Stomach (tissue), 4 donors: ENCODE results near the gene ULBP1.

Experiments used
- EP300 ChIP-seq: sonication (generic); formaldehyde crosslinking; IDR thresholded peaks from one replicate; pipeline ENCODE4 v1.6.1; 2017; ENCODE audit warnings: antibody characterized with exemption
- POLR2A ChIP-seq, 4 donors: fragments of 450-650 bp; IDR thresholded peaks; one replicate each; pipeline ENCODE4 v1.6.1; 2016; ENCODE audit warnings: antibody characterized with exemption in 4 of 4, control low read depth in 2 of 4, mild to moderate bottlenecking in 1 of 4, moderate library complexity in 1 of 4
- TF ChIP-seq, protein P1 (sequence below), 7 experiments: fragments of 450-650 bp in 4 of 7; fragments of 200-600 bp in 3 of 7; sonication (generic) in 3 of 7; IDR thresholded peaks; one replicate each; pipeline ENCODE4 v1.5.1; 2016 to 2019; ENCODE audit warnings: antibody characterized with exemption in 7 of 7, control low read depth in 2 of 7, mild to moderate bottlenecking in 1 of 7

DNA sequence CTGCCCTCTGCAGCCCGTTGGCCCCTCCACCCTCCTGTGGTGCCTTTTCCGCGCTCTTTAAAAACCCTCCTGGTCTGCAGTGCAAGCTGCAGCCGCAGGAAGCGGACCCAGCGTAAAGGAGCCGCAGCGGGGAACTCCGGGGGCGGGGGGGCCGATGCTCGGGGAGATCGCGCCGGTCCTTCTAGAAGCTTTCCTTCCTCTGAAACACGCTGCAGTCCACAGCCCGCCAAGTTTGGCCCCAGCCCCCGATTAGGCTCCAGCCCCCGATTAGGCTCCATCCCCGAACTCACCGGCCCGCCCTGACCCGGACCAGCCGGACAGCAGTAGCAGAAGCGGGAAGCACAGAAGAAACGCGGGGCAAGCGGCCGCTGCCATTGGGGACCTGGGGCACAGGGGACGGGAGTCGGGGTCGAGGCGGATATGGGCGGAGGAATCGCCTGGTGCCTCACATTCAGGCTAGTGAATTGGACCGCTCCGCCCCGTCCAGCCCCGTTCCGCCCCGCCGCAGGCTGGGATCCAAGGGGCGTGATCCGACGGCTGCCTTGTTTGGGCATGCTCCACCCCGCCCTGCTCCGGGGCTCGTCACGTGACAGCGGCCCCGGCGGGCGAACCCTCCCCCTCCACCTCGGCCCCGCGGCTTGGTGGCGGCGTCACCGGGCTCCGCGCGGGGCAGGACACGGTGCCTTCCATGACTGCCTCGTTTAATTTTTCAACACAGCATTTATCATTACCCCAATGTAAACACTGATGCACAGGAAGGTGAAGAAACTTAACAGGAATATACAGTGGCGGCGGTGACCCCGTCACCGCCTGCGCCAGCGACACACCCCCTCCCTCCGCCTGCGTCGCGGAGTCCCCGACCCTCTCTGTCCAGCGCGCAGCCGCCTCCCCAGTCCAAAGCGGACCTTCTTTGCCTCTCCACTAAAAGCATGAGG lies 41.3 kb downstream of the ULBP1 start:
- TF ChIP-seq, protein P1, sequence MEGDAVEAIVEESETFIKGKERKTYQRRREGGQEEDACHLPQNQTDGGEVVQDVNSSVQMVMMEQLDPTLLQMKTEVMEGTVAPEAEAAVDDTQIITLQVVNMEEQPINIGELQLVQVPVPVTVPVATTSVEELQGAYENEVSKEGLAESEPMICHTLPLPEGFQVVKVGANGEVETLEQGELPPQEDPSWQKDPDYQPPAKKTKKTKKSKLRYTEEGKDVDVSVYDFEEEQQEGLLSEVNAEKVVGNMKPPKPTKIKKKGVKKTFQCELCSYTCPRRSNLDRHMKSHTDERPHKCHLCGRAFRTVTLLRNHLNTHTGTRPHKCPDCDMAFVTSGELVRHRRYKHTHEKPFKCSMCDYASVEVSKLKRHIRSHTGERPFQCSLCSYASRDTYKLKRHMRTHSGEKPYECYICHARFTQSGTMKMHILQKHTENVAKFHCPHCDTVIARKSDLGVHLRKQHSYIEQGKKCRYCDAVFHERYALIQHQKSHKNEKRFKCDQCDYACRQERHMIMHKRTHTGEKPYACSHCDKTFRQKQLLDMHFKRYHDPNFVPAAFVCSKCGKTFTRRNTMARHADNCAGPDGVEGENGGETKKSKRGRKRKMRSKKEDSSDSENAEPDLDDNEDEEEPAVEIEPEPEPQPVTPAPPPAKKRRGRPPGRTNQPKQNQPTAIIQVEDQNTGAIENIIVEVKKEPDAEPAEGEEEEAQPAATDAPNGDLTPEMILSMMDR (IDR thresholded peaks at IDR 0.05) = no peak
- TF ChIP-seq POLR2A (IDR thresholded peaks at IDR 0.05) = no peak
- no peak for TF ChIP-seq EP300
